ENCODE measurements around the gene DDX25. TPM values are rescaled to one million over a fixed set of nuclear protein-coding genes. Genes with fewer than 3 reads are reported as not detected.

Gene DDX25
- total RNA-seq, 2 donors from 2014 or later = 0.26 TPM; not detected in 1

- H3K27me3 ChIP-seq = peaks cover 0 to 8% of the 10 kb centered on the region in 2 donors
- TF ChIP-seq POLR2A (IDR thresholded peaks at IDR 0.05) = no peak
- TF ChIP-seq, protein P1, sequence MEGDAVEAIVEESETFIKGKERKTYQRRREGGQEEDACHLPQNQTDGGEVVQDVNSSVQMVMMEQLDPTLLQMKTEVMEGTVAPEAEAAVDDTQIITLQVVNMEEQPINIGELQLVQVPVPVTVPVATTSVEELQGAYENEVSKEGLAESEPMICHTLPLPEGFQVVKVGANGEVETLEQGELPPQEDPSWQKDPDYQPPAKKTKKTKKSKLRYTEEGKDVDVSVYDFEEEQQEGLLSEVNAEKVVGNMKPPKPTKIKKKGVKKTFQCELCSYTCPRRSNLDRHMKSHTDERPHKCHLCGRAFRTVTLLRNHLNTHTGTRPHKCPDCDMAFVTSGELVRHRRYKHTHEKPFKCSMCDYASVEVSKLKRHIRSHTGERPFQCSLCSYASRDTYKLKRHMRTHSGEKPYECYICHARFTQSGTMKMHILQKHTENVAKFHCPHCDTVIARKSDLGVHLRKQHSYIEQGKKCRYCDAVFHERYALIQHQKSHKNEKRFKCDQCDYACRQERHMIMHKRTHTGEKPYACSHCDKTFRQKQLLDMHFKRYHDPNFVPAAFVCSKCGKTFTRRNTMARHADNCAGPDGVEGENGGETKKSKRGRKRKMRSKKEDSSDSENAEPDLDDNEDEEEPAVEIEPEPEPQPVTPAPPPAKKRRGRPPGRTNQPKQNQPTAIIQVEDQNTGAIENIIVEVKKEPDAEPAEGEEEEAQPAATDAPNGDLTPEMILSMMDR (IDR thresholded peaks at IDR 0.05) = no peak
- 56 to 67% methylated on average over 5 to 9 of the region's 9 CpGs for WGBS, 2 donors
- H3K4me3 ChIP-seq = no peak overlapping the region
- ATAC-seq = no peak
- H3K9me3 ChIP-seq = no peaks in the 10 kb centered on the region
- H3K4me1 ChIP-seq = peaks cover 16% of the 10 kb centered on the region
- no peaks in the 10 kb centered on the region for H3K36me3 ChIP-seq (replicated peaks in 1 of 2; ENCODE audit: insufficient read depth in 1 of 2, low read depth in 2 of 2)
- DNase-seq = no peak
- intact Hi-C loops (cut with DNase I) = loop anchor here (10.0 kb wide), 1 partner anchor 115 kb away; no protein-coding TSS in a partner anchor
- H3K27ac ChIP-seq = no peak overlapping the region
Observed at GRCh38 chr11:125929445-125930075, 25.3 kb downstream of the DDX25 start.

DNA sequence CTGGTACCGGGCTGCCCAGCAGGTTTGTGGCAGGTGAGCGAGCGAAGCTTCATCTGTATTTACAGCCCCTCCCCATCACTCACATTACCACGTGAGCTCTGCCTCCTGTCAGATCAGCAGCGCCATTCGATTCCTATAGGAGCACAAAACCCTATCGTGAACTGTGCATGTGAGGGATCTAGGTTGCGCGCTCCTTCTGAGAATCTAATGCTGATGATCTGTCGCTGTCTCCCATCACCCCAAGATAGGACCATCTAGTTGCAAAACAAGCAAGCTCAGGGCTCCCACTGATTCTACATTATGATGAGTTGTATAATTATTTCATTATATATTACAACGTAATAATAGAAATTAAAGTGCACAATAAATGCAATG, 25.8 kb downstream of the DDX25 start:
- Histone ChIP-seq H3K4me3 (no peak overlapping the region), H3K27me3 (peaks cover 0 to 8% of the 10 kb centered on the region in 2 donors), H3K9me3 (no peaks in the 10 kb centered on the region), H3K4me1 (peaks cover 16% of the 10 kb centered on the region), H3K27ac (no peak overlapping the region), H3K36me3 (replicated peaks in 1 of 2; ENCODE audit: insufficient read depth in 1 of 2, low read depth in 2 of 2) (no peaks in the 10 kb centered on the region)
- 82 to 90% methylated on average over 11 of the region's 11 CpGs for WGBS, 2 donors
- no peak for ATAC-seq
- TF ChIP-seq POLR2A (IDR thresholded peaks at IDR 0.05) = no peak
- TF ChIP-seq, protein P1 (IDR thresholded peaks at IDR 0.05) = no peak
- intact Hi-C loops (cut with DNase I) = no loop called here
- DNase-seq = no peak

GRCh38 chr11:125931116-125931515, 26.8 kb downstream of the DDX25 start:
- Histone ChIP-seq H3K4me3 (no peak overlapping the region), H3K27ac (peak overlapping the region in 1 of 4 donors; percentile 10), H3K36me3 (replicated peaks in 1 of 2; ENCODE audit: insufficient read depth in 1 of 2, low read depth in 2 of 2) (no peaks in the 10 kb centered on the region), H3K27me3 (peaks cover 0 to 8% of the 10 kb centered on the region in 2 donors), H3K4me1 (peaks cover 6% of the 10 kb centered on the region), H3K9me3 (no peaks in the 10 kb centered on the region)
- WGBS, 2 donors = 48 to 54% methylated on average over 3 of the region's 3 CpGs
- TF ChIP-seq POLR2A (IDR thresholded peaks at IDR 0.05) = no peak
- TF ChIP-seq, protein P1 (IDR thresholded peaks at IDR 0.05) = no peak
- ATAC-seq = no peak
- no peak for DNase-seq
- intact Hi-C loops (cut with DNase I) = no loop called here

DNA sequence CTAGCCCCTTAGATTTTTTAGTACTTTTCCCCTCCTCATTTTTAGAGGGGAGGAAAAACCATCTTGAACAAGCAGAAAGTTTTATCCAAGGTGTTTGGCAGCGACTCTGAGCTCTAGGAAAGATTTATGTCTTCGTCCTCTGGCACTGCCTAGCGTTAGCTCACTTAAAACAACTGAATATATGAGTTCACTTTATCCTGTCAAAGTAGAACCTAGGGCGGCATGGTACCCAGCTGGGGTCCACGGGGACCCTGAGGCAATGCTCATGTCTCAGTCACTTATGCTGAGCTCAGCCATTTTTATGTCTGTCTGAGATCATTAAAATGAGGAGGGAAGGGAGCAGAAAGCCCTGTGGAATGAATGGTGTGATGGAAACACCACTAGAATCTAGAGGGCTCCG, 27.4 kb downstream of the DDX25 start:
- Histone ChIP-seq H3K27me3 (peaks cover 0 to 8% of the 10 kb centered on the region in 2 donors), H3K4me1 (peaks cover 6% of the 10 kb centered on the region), H3K27ac (peak overlapping the region in 1 of 4 donors; percentile 10), H3K9me3 (no peaks in the 10 kb centered on the region), H3K4me3 (no peak overlapping the region), H3K36me3 (replicated peaks in 1 of 2; ENCODE audit: insufficient read depth in 1 of 2, low read depth in 2 of 2) (no peaks in the 10 kb centered on the region)
- ATAC-seq (no peak), DNase-seq (no peak)
- intact Hi-C loops (cut with DNase I) = no loop called here
- TF ChIP-seq, protein P1 (IDR thresholded peaks at IDR 0.05) = no peak
- TF ChIP-seq POLR2A (IDR thresholded peaks at IDR 0.05) = no peak
- WGBS, 2 donors = 43 to 51% methylated on average over 6 of the region's 6 CpGs

- Histone ChIP-seq H3K4me3 (no peak overlapping the region), H3K27ac (no peak overlapping the region), H3K27me3 (peaks cover 0 to 8% of the 10 kb centered on the region in 2 donors), H3K36me3 (replicated peaks in 1 of 2; ENCODE audit: insufficient read depth in 1 of 2, low read depth in 2 of 2) (no peaks in the 10 kb centered on the region), H3K9me3 (no peaks in the 10 kb centered on the region), H3K4me1 (peaks cover 6% of the 10 kb centered on the region)
- 66 to 76% methylated on average over 8 to 9 of the region's 9 CpGs for WGBS, 2 donors
- intact Hi-C loops (cut with DNase I) = no loop called here
- no peak for DNase-seq
- ATAC-seq = no peak
- no peak for TF ChIP-seq POLR2A (IDR thresholded peaks at IDR 0.05)
- TF ChIP-seq, protein P1 (IDR thresholded peaks at IDR 0.05) = no peak
Observed at GRCh38 chr11:125932301-125932700, 28.0 kb downstream of the DDX25 start.

Measured in body of pancreas (tissue), 4 donors.